H54 (cell line): ENCODE measurements around the gene USP6NL.

Experiments
- DNase-seq: peaks from one replicate; pipeline ENCODE4 v3.0.0; 2011; ENCODE audit warnings: low spot score, mixed read lengths; ENCODE audit not compliant: insufficient read length
- FAIRE-seq: peaks from 3 replicates; lab custom pipeline; 2011; peaks lifted over from hg19 to GRCh38; lab: Jason Lieb, UNC
- POLR2A ChIP-seq: IDR thresholded peaks from 2 replicates; pipeline ENCODE4 v1.6.1; 2011; ENCODE audit warnings: low read depth, mild to moderate bottlenecking, low read length

USP6NL gene

DNA sequence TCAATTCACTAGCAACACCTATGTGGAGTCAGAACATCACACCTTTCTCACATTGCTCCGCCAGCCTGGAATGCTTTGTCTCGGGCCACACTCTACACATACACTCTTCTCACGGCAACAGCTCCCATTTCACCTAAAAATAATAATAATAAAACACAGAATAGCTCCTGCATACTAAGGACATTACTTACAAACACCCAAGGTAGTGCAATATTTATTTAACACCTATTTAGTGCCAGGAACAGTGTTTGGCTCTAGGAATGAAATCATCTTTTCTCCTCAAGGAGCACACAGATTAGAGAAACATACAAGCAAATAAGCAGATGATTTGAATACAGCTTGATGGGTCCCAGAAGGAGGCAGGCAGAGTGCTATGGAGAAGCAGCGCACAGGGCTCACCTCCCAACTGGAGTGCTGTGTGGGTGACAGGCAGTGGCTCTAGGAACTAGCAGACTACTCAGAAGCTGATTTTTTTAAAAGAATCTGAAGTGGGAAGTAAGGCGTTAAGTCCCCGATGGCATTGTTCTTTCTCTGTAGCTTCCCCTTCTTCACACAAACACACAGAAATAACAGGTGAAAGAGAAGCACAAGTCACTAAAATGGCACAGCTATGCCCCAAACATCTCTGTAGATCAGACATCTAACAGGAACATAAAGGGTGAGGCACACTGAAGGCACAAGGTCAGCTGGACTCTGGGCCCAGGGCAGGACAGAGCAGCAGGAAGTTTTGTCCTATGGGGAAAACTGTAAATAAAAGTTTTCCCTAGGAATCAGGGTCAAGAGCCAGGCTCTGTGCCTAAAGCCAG is 16.7 kb downstream of the USP6NL start:
- no peak for TF ChIP-seq POLR2A
- FAIRE-seq, result no peak

DNA sequence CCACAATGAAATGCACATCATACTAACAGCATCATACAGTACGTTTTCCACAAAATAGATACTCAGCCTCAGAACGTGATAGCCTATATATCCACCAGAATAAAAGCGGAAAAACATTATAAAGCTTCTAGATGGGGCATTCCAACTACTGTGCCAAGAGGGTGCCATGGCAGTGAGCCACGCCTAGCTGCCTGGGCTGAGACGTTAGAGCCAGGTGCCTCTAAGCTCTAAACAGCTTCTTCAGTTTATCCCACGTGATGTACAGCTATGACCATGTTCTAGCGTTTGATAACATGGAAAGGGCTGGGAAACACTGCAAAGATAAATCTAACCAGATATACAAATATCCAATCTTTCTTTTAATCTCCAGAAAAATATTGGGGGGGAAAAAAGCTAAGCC is 17.8 kb downstream of the USP6NL start:
- TF ChIP-seq POLR2A, result no peak
- FAIRE-seq (no peak), DNase-seq (no peak)

More for the DNA sequence above, 16.7 kb downstream of the USP6NL start:
- no peak for DNase-seq

DNA sequence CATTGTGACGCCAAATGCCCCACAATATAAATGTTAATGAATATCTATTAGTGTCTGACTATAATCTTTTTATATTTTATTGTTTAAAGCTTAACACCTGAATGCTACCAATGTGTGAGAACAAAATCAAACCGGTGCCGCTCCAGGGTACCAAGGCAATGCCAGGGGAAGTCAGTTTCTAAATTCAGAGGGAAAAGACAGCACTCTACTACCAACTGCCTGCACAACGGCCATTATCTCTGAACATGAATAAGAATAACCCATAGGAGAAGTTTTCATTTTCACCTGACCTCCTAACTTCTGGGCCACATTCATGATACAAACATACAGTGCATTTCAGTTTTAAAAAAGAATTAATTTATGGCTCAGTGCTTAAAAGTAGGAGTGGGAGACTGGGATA is 21.7 kb downstream of the USP6NL start:
- DNase-seq, result no peak
- no peak for FAIRE-seq
- no peak for TF ChIP-seq POLR2A

DNA sequence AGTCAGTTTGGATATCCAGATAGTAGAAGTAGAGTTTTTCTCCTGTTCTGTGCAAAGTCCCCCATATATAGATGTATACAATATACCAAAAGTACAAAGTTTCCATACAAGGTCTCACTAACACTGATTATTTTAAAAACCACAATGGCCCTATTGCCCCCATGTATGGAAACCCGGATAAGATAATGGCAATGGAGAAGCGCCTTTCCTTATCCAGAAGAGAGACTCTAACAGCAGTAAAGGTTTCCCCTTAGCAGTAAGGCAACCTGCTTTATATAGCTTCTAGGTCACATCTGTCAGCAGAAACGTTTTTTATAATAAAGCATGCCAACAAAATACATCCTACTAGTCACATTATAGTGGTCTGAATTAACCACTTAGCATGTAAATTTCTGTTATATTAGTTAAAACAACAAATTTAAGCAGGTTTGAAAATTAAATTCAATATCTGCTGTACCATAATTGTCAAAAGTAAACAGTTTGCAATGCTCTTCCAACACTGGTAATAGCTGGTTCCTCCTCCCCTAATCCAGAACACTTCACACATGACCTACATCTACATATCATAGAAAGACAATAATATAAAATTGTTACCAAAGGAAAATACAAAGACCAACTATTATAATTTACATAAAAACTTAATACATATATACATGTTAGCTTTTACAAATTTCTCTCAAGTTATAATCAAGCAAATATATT is 22.4 kb downstream of the USP6NL start:
- DNase-seq (no peak), FAIRE-seq (no peak)
- no peak for TF ChIP-seq POLR2A

DNA sequence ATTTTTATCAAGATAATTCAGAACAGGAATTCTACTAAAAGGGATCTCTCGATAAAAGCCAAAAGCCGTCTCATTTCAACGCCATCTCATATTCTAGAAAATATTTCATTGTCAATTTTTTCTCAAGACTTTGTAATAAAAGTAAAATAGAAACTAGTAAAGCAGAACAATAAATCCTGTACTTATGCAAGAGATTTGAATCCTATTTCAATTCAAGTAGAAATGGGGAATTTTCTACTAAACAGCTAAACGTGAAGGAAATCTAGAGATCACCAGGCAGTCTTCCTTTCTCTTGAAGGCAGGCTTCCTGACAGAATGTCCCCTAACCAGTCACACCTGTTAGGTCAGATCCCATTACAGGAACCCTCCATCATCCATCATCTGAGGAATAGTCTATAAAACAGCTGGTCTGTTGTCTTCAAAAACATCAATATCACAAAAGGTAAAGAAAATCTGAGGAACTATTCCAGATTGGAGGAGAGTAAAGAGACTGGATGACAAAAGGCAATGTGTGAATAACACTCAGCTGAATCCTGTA is 23.7 kb downstream of the USP6NL start:
- no peak for DNase-seq
- FAIRE-seq, result no peak
- no peak for TF ChIP-seq POLR2A

DNA sequence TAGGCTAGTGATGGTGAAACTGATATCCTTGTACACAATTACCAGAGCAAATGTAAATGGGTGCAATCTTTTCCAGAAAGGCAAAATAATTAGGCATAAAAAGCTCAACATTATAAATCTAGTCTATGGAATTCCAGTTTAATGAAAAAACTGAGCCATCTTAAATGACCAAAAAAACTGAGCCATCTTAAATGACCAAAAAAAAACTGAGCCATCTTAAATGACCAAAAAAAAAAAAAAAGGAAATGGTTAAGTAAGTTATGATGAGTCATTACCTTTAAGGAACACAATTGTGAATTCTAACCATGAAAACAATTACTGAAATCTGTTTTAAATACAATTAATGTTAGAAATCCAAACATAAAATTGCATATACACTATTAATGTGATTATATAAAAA is 25.3 kb downstream of the USP6NL start:
- TF ChIP-seq POLR2A, result no peak
- DNase-seq (no peak), FAIRE-seq (peak; percentile 48)

DNA sequence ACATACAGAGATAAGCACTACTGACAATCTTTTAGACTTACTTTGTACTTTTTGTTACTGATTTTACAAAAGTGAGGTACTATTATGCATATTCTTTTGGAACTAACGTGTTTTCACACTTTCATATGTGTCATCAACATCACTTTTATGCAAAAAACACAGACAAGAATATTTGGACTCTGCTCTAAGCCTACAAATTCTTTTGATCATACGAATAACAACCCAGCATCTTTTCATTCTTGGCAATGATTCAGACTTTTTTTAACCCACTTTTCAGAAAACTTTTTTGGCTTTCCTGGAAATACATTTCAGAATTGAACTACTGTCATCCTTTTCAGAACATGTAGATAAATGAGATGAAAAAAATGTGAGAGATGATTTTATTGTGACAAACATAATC is 30.2 kb downstream of the USP6NL start:
- no peak for TF ChIP-seq POLR2A
- no peak for DNase-seq
- peak; percentile 48 for FAIRE-seq

DNA sequence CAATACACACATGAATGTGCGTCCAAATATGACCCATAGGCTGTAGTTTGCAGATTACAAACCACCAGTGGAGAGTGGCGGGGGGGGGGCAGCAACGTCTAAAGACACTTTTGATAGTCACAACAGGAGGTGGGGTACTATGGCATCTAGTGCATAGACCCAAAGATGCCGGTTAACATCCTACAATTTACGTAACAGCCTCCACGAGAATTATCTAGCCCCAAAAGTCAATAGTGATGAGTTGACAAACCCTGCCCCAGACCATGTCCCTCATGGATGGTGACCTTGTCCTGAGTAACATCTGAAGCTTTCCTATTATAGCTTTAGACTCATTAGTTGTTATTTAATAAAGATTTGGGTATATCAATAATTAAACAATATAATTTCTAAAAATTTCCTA is 31.6 kb downstream of the USP6NL start:
- no peak for DNase-seq
- no peak for TF ChIP-seq POLR2A
- FAIRE-seq, result no peak

DNA sequence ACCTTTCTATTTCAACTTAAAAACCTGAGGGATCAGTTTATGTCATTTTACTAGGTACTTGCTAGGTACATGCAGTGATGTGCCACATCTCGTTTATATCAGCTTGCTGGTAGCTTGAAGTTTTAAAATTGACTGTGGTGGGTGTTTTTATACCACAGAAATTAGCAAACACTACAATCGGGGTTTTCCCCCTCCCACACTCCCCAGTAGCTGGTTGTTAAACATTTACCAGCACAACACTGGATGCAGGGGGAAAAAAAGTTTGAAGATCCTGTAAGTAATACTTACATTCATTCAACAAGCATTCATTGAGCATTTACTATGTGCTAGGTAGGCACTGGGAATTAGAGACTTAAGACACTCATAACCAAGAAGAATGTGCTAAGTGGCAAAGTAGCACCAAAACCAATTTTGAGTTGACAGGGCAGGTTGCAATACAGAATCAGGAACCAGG is 32.6 kb downstream of the USP6NL start:
- no peak for DNase-seq
- FAIRE-seq, result no peak

DNA sequence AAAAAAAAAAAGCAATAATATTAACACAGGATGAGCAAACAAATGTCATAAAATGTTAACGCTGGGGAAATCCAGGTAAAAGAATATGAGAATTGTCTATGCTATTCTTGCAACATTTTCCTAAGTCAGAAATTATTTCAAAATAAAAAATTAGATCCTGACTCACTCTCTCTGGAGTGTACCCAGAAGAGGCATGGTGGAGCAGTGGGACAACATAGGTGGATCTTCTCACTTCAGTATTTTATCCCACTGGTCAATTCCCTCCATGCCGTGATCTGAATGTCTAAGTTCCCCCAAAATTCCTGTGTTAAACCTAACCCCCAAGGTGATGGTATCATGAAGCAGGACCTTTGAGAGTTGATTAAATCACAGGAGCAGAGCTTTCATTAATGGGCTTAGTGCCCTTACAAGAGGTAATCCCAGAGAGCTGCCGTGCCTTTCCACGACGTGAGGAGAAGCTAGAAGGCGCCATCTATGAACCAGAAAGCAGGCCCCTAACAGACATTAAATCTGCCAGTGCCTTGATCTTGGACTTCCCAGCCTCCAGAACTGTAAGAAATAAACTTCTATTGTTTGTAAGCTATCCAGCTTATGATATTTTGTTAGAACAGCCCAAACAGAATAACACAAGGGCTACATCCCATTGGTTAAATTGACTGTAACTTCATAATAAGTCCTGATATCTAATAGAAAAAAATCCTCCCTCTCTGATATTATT is 35.2 kb downstream of the USP6NL start:
- no peak for DNase-seq
- no peak for FAIRE-seq
- TF ChIP-seq POLR2A, result no peak

More for the DNA sequence above, 32.6 kb downstream of the USP6NL start:
- TF ChIP-seq POLR2A, result no peak

DNA sequence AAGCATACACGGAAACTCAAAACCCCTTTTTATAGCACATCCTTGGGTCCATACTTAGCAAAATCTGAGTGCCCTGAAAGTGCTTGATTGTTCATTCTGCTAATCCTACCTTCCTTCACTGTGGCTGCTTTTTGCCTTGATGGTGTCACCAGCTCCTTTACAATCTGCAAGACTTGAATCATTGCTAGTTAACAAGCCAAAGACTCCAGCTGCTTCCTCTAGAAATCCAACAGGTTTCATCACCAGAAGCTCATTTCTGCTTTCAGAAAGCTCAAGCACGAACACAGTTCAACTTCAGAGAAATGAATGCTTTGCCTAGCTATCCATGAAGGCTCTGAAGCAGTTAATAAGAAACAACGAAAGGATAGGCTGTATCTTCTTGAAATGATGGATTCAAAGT is 38.0 kb downstream of the USP6NL start:
- FAIRE-seq, result peak; percentile 41

DNA sequence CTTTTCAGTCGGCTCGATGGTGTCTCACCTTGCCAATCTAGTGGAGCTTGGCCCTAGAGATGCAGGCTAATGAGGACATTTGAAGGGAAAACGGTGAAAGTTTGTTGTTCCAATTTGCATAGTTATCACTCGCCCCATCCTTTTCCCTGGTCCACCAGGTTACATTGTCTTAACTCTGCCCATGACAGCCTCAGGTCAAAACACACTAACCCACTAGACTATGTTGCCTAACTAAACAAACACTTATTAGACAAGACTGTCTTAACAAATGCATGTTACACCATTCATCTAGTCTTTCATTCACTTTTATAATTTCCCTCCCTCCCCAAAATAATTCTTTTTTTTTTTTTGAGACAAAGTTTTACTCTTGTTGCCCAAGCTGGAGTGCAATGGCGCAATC is 40.7 kb downstream of the USP6NL start:
- no peak for TF ChIP-seq POLR2A
- FAIRE-seq (no peak), DNase-seq (no peak)

More for the DNA sequence above, 38.0 kb downstream of the USP6NL start:
- no peak for TF ChIP-seq POLR2A
- DNase-seq, result no peak

DNA sequence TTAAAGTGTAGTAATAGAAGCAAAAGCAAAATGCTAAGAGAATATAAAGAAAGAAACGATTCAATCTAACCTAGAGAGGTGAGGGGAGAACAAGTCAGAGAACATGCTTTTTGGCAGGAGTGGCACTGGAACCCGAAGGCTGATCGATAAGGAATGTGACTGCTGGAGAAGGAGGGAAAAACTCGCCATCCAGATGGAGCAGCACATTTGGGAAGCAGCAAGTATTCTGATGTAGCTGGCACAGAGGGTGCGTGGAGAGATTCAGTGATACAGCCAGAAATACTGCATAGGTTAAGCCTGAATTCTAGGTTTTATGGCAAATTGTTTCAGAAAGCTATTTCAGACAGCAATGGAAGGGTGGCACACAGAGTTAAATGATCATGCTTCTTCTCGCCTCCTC is 42.0 kb downstream of the USP6NL start:
- FAIRE-seq (no peak), DNase-seq (no peak)
- no peak for TF ChIP-seq POLR2A

DNA sequence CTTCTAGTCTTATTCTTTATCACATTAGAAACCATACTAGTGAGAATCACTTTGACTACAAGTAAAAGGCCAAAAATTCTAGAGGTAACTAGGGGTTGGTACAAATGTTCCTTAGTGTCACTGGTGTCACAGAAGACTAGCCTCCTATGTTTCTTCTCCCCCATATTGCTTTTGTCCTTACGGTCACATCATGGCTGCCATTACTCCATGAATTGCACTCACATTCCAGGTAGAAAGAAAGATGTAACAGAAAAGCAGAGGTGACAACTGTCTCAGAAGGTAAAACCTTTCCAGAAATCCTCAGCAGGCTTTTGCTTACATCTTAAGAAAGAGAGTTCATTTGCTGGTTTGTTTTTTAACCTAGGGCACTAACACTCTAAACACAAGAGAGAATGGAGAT is 42.9 kb downstream of the USP6NL start:
- no peak for TF ChIP-seq POLR2A
- FAIRE-seq (no peak), DNase-seq (no peak)
